HepG2 (cell line): ENCODE data around the gene FRMD6. TPM values are rescaled to one million over a fixed set of nuclear protein-coding genes. Genes with fewer than 3 reads are reported as not detected.

Source experiments
- CEBPG ChIP-seq: IDR thresholded peaks from 2 replicates; pipeline ENCODE4 v1.6.1; 2016
- ERF ChIP-seq: IDR thresholded peaks from 2 replicates; pipeline ENCODE4 v1.6.1; 2018; ENCODE audit warnings: missing biosample characterization, missing genetic modification reagents
- HNRNPK ChIP-seq: fragments of 200-400 bp; formaldehyde crosslinking; IDR thresholded peaks from 2 replicates; pipeline ENCODE4 v1.6.1; 2018; ENCODE audit warnings: low read length, low read depth, moderate library complexity, mild to moderate bottlenecking; ENCODE audit not compliant: poor library complexity, severe bottlenecking
- MAFF ChIP-seq: IDR thresholded peaks from 2 replicates; pipeline ENCODE4 v1.6.1; 2011; ENCODE audit warnings: low read depth, low read length, improper control_type of control experiment
- NCOR1 ChIP-seq: fragments of 200-600 bp; sonication (generic); IDR thresholded peaks from 2 replicates; pipeline ENCODE4 v1.7.0; 2017; ENCODE audit warnings: antibody characterized with exemption, low read length, borderline replicate concordance
- PATZ1 ChIP-seq: sonication (generic); formaldehyde crosslinking; IDR thresholded peaks from 2 replicates; pipeline ENCODE4 v1.4.0; 2020; ENCODE audit warnings: missing genetic modification reagents
- POLR2G ChIP-seq: fragments of 200-400 bp; formaldehyde crosslinking; IDR thresholded peaks from 2 replicates; pipeline ENCODE4 v1.6.1; 2018; ENCODE audit warnings: mild to moderate bottlenecking, low read depth, low read length, moderate library complexity
- RNF2 ChIP-seq: fragments of 450-650 bp; conservative IDR thresholded peaks from 2 replicates; pipeline ENCODE4 v1.6.1; 2016; ENCODE audit warnings: low read depth
- SRSF9 ChIP-seq: fragments of 200-400 bp; formaldehyde crosslinking; IDR thresholded peaks from 2 replicates; pipeline ENCODE4 v1.6.1; 2018; ENCODE audit warnings: borderline replicate concordance, mild to moderate bottlenecking, low read depth, low read length; ENCODE audit not compliant: insufficient read depth, poor library complexity, severe bottlenecking
- TSC22D2 ChIP-seq: sonication (generic); formaldehyde crosslinking; IDR thresholded peaks from 2 replicates; pipeline ENCODE4 v1.5.1; 2020; ENCODE audit warnings: missing genetic modification reagents, mild to moderate bottlenecking, borderline replicate concordance
- ZBTB1 ChIP-seq: sonication (generic); formaldehyde crosslinking; IDR thresholded peaks from 2 replicates; pipeline ENCODE4 v1.4.0; 2020; ENCODE audit warnings: missing genetic modification reagents, borderline replicate concordance
- ZFP36 ChIP-seq: fragments of 150-350 bp; IDR thresholded peaks from 2 replicates; pipeline ENCODE4 v1.6.1; 2018; ENCODE audit warnings: borderline replicate concordance, low read length, low read depth; ENCODE audit not compliant: partially characterized antibody
- ZFX ChIP-seq: sonication (generic); formaldehyde crosslinking; IDR thresholded peaks from 2 replicates; pipeline ENCODE4 v1.4.0; 2020; ENCODE audit warnings: mild to moderate bottlenecking, low read depth, missing genetic modification reagents, moderate library complexity
- ZNF550 ChIP-seq: sonication (generic); formaldehyde crosslinking; IDR thresholded peaks from 2 replicates; pipeline ENCODE4 v1.4.0; 2020; ENCODE audit warnings: mild to moderate bottlenecking, missing genetic modification reagents, borderline replicate concordance
- ZNF558 ChIP-seq: sonication (generic); formaldehyde crosslinking; IDR thresholded peaks from 2 replicates; pipeline ENCODE4 v1.9.0; 2022; ENCODE audit warnings: mild to moderate bottlenecking, missing genetic modification reagents, borderline replicate concordance
- ZNF678 ChIP-seq: sonication (generic); formaldehyde crosslinking; IDR thresholded peaks from 2 replicates; pipeline ENCODE4 v1.4.0; 2020; ENCODE audit warnings: mild to moderate bottlenecking, missing genetic modification reagents
- ZNF761 ChIP-seq: sonication (generic); formaldehyde crosslinking; conservative IDR thresholded peaks from 2 replicates; pipeline ENCODE4 v1.4.0; 2020; ENCODE audit warnings: mild to moderate bottlenecking, missing genetic modification reagents
- polyA plus RNA-seq, 8 experiments: library from polyadenylated mRNA; depleted of rRNA in 3 of 8; stranded (reverse) in 7 of 8; unstranded in 1 of 8; fragments of >200 nt; fragmentation: Illumina TruSeq in 4 of 8; extraction: Trizol in 4 of 8; gene quantifications; 2 replicates each; pipeline versions ENCODE4 v1.2.1 to v1.2.3, GENCODE V29; 2011 to 2016; ENCODE audit warnings: low read depth in 4 of 8, missing spikeins in 1 of 8, mixed read lengths in 1 of 8; ENCODE audit not compliant: insufficient read depth in 1 of 8
- total RNA-seq, 5 experiments: library from RNA; depleted of rRNA; stranded (reverse); fragments of >200 nt; fragmentation: Illumina TruSeq; extraction: Trizol; gene quantifications; 2 replicates each; pipeline ENCODE4 v1.2.3, GENCODE V29; 2016; ENCODE audit warnings: low read depth in 1 of 5
- TF ChIP-seq, protein P1 (sequence below): sonication (generic); formaldehyde crosslinking; IDR thresholded peaks from 2 replicates; pipeline ENCODE4 v1.4.0; 2020; ENCODE audit warnings: mild to moderate bottlenecking, missing genetic modification reagents

Gene FRMD6
- total and polyA plus RNA-seq, 2 of the 13 experiments (the other 11 are each of a cell fraction or from before 2014, with no cell fraction given), result 2.4 to 5.4 TPM

DNA sequence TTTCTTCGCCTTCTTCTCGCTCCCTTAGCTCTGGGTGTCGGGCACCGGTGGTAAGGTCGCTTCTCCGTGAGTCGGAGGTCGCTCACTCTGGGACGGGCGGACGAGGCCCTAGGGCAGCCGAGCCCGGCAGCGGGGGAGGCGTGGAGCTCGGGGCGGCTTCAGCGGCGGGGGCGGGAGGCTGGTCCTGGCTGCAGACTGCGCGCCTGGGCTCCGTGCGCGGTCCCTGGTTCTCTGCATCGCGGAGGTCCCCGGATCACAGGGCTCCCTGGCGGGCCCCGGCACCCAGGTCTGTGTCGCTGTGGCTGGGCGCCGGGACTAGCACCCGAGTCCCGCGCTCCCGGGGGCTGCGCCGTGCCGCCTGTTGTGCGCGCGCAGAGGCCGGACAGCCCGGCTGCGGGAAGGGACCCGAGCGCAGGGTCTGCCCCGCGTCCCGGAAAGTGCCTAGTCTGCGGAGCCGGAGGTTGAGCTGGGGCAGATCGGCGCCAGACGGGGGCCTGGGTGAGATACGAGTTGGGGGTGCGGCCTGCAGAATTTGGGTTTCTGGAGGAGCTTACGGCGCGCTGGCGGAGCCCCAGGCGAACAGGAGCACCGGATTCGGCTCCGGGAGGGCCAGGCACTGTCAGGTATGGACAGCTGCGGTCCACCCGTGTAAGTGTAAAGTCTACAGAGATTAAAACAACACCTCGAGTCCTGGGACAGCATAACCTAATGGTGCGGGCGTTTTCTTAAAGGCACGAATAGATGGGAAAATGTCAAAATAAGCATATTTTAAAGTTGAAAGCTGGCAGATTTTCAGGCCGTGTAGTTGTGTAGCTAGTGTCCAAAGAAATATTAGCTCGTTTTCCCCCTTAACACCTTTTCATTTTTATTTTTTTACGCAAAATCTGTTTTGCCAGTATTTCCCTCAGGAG, 713 bp downstream of the FRMD6 start (continued):
- TF ChIP-seq PATZ1 (peak; percentile 41), ZBTB1 (no peak), ERF (no peak), ZFX (CRISPR knock-in tag) (peak; percentile 41; the same call in 1 of the 2 replicates), NCOR1 (no peak), CEBPG (CRISPR knock-in tag) (no peak), ZFP36 (no peak), ZNF678 (CRISPR knock-in tag) (no peak), ZNF558 (CRISPR knock-in tag) (no peak), POLR2G (no peak), ZNF761 (CRISPR knock-in tag) (0 out of 2 replicates have a peak, but pooled peaks have one; percentile 18), SRSF9 (no peak), MAFF (0 out of 2 replicates have a peak, but pooled peaks have one; percentile 14), RNF2 (0 out of 2 replicates have a peak, but pooled peaks have one; percentile 33), HNRNPK (no peak), ZNF550 (no peak), TSC22D2 (CRISPR knock-in tag) (no peak)
- TF ChIP-seq, protein P1, sequence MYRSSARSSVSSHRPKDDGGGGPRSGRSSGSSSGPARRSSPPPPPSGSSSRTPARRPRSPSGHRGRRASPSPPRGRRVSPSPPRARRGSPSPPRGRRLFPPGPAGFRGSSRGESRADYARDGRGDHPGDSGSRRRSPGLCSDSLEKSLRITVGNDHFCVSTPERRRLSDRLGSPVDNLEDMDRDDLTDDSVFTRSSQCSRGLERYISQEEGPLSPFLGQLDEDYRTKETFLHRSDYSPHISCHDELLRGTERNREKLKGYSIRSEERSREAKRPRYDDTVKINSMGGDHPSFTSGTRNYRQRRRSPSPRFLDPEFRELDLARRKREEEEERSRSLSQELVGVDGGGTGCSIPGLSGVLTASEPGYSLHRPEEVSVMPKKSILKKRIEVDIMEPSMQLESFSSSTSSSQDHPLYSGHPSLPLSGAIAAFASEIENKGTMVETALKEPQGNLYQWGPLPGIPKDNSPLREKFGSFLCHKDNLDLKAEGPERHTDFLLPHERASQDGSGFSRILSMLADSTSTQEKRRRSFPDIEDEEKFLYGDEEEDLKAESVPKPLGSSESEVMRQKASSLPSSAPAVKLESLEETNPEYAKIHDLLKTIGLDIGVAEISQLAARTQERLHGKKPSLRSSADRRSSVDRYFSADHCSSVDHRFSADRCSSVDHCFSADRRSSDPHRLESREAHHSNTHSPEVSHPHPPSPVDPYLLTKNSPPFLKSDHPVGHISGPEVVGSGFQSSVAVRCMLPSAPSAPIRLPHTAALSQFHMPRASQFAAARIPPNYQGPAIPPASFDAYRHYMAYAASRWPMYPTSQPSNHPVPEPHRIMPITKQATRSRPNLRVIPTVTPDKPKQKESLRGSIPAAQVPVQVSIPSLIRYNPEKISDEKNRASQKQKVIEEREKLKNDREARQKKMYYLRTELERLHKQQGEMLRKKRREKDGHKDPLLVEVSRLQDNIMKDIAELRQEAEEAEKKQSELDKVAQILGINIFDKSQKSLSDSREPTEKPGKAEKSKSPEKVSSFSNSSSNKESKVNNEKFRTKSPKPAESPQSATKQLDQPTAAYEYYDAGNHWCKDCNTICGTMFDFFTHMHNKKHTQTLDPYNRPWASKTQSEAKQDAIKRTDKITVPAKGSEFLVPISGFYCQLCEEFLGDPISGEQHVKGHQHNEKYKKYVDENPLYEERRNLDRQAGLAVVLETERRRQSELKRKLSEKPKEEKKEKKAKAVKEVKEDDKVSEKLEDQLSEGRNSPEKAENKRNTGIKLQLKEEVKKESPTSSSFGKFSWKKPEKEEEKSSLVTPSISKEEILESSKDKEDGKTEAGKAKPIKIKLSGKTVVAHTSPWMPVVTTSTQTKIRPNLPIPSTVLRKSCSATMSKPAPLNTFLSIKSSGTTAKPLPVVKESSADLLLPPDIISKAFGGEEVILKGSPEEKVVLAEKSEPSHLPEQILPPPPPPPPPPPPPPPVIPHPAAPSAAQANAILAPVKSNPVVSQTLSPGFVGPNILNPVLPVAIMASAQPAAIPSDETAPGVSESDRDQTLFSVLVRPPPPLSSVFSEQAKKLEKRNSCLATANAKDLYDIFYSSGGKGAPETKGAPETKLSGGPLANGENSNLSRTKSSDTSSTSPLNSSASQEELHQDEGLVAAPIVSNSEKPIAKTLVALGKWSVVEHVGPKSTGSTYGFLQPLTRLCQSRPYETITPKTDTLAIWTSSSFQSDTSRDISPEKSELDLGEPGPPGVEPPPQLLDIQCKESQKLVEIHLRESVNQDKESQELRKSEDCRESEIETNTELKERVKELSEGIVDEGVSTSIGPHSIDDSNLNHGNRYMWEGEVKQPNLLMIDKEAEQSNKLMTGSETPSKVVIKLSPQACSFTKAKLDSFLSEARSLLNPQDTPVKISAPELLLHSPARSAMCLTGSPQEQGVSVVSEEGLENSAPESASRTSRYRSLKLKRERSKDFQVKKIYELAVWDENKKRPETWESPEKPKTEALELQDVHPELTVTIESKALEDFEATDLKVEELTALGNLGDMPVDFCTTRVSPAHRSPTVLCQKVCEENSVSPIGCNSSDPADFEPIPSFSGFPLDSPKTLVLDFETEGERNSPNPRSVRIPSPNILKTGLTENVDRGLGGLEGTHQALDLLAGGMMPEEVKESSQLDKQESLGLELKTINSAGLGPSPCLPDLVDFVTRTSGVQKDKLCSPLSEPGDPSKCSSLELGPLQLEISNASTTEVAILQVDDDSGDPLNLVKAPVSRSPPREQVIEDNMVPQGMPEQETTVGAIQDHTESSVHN (CRISPR knock-in tag), result no peak
